H1 (cell line): ENCODE data around the gene PPOX. TPM values are rescaled to one million over a fixed set of nuclear protein-coding genes. Genes with fewer than 3 reads are reported as not detected.

Experiments used
- BCL11A ChIP-seq, 2 experiments: IDR thresholded peaks; one replicate each; pipeline ENCODE4 v1.6.1; 2011; ENCODE audit warnings: low read depth in 2 of 2, low read length in 2 of 2, mild to moderate bottlenecking in 2 of 2
- CBX8 ChIP-seq: fragments of 300-800, 300-1000 bp; sonication (generic); IDR thresholded peaks from 2 replicates; pipeline ENCODE4 v1.7.1; 2016; ENCODE audit warnings: low read depth, low read length, borderline replicate concordance
- JUND ChIP-seq: IDR thresholded peaks from 2 replicates; pipeline ENCODE4 v1.6.1; 2011; ENCODE audit warnings: mild to moderate bottlenecking, improper control_type of control experiment, low read length
- NRF1 ChIP-seq: IDR thresholded peaks from 2 replicates; pipeline ENCODE4 v1.6.1; 2011; ENCODE audit warnings: mild to moderate bottlenecking, low read depth, low read length, improper control_type of control experiment
- RNF2 ChIP-seq: fragments of 200-900, 300-1000 bp; sonication (generic); IDR thresholded peaks from 2 replicates; pipeline ENCODE4 v1.7.1; 2016; ENCODE audit warnings: borderline replicate concordance, low read depth, mild to moderate bottlenecking, antibody characterized with exemption, low read length; ENCODE audit not compliant: poor library complexity, severe bottlenecking; ENCODE audit errors: missing control alignments
- SIX5 ChIP-seq: IDR thresholded peaks from 2 replicates; pipeline ENCODE4 v1.6.1; 2011; ENCODE audit warnings: mild to moderate bottlenecking, low read depth, low read length
- SP1 ChIP-seq: IDR thresholded peaks from 2 replicates; pipeline ENCODE4 v1.6.1; 2011; ENCODE audit warnings: low read depth, low read length
- ZNF274 ChIP-seq: IDR thresholded peaks from 2 replicates; pipeline ENCODE4 v1.7.0; 2012; ENCODE audit warnings: low read length, borderline replicate concordance; ENCODE audit errors: extremely low read depth
- polyA plus RNA-seq, 7 experiments: library from polyadenylated mRNA; depleted of rRNA in 3 of 7; stranded (reverse) in 5 of 7; unstranded in 2 of 7; fragments of >200 nt in 5 of 7; fragments of 200-250 nt in 2 of 7; gene quantifications; 1 replicate in 5 of 7; 2 replicates in 1 of 7; 4 replicates in 1 of 7; pipeline versions ENCODE4 v1.2.1 to v1.2.3, GENCODE V29; 2011 to 2013; ENCODE audit warnings: missing spikeins in 2 of 7, mixed read lengths in 2 of 7
- total RNA-seq: library from RNA; stranded (reverse); fragmentation: NEBNext Ultra II Directional; extraction: Animal tissue kit (Norgen Biotek cat#: 25700); gene quantifications from 2 replicates; pipeline ENCODE4 v1.2.1, GENCODE V29; 2021

Gene PPOX
- total and polyA plus RNA-seq, 2 of the 8 experiments (the other 6 are each of a cell fraction or from before 2014, with no cell fraction given), result 39.4 to 40.4 TPM

DNA sequence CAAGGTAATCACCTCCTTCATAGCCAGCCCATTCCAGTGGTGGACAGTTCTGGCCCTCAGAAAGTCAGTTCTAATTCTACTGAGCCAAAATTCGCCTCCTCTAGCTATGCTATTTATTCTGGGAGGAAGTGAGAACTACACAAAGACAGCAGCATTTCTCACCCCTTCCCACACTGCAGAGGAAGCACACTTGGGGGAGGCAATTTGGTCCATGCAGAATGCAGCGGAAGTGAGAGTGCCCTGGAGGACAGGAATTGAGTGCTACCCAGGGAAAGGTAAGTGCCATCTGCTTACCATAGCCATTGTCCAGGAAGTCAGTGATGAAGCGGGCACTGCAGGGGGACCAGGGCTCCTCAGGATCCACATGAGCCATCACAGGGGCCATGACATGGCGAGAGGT, 28.9 kb downstream of the PPOX start (continued):
- no peak for TF ChIP-seq JUND
- TF ChIP-seq ZNF274, result no peak
- no peak for TF ChIP-seq CBX8
- TF ChIP-seq SIX5, result no peak
- TF ChIP-seq NRF1, result no peak
- TF ChIP-seq RNF2, result no peak
- no peak for TF ChIP-seq BCL11A (IDR thresholded peaks at IDR 0.05; ENCODE audit: low read depth in 2 of 2, low read length in 2 of 2)
- TF ChIP-seq SP1, result no peak
